ENCODE results near the gene EVI5.
"Not testable (repeated sequence)": the region's sequence is repeated elsewhere in the genome, so short reads cannot be mapped to it uniquely, and the experiment has no call there.

EVI5 gene

DNA sequence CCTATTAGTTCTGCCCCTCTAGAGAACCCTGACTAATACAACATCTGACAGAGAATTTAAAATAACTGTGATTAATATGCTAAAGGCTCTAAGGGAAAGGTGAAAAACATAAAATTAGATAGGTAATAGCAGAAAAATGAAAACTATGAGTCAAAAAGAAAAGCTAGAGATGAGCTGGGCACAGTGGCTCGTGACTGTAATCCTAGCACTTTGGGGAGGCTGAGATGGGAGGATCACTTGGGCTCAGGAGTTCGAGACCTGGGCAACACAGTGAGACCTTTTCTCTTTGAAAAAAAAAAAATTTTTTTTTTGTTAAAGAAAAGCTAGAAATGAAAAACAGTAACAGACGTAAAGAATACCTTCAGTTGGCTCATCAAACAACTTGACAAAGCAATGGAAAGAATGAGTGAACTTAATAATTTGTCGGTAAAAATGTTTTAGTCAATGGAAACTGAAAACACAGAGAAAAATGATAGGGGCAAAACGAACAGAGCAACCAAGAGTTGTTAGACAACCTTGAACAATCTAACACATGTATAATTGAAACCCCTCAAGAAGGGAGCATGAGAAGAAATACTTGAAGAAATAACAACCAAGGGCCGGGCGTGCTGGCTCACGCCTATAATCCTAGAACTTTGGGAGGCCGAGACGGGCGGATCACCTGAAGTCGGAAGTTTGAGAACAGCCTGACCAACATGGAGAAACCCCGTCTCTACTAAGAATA lies 165.3 kb downstream of the EVI5 start:
- Histone ChIP-seq H3K4me1 (ENCODE audit: control insufficient read depth in 1 of 2, insufficient read depth in 1 of 2, low read depth in 1 of 2, low read length in 1 of 2) (no peaks in the 10 kb centered on the region), H3K9me3 (no peaks in the 10 kb centered on the region), H3K27me3 (no peaks in the 10 kb centered on the region), H3K4me3 (ENCODE audit: low read depth in 1 of 2, low read length in 1 of 2) (no peak overlapping the region), H3K36me3 (peaks cover 35% of the 10 kb centered on the region), H3K27ac (no peak overlapping the region)
- TF ChIP-seq, protein P1, sequence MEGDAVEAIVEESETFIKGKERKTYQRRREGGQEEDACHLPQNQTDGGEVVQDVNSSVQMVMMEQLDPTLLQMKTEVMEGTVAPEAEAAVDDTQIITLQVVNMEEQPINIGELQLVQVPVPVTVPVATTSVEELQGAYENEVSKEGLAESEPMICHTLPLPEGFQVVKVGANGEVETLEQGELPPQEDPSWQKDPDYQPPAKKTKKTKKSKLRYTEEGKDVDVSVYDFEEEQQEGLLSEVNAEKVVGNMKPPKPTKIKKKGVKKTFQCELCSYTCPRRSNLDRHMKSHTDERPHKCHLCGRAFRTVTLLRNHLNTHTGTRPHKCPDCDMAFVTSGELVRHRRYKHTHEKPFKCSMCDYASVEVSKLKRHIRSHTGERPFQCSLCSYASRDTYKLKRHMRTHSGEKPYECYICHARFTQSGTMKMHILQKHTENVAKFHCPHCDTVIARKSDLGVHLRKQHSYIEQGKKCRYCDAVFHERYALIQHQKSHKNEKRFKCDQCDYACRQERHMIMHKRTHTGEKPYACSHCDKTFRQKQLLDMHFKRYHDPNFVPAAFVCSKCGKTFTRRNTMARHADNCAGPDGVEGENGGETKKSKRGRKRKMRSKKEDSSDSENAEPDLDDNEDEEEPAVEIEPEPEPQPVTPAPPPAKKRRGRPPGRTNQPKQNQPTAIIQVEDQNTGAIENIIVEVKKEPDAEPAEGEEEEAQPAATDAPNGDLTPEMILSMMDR (IDR thresholded peaks at IDR 0.05), result no peak

DNA sequence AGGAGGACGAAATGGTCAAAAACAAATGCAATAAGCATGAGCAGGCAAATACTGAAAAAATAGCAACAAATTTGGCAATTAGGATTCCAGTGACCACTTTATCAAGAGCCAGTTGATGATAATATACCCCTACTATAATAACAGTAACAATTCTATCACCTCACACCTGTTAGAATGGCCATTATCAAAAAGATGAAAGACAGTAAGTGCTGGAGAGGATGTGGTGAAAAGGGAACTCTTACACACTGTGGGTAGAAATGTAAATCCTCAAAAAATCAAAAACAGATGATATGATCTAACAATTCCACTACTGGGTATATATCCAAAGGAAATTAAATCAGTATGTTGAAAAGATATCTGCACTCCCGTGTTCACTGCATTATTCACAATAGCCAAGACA lies 183.9 kb downstream of the EVI5 start:
- Histone ChIP-seq H3K4me3 (ENCODE audit: low read depth in 1 of 2, low read length in 1 of 2) (no peak overlapping the region), H3K27me3 (no peaks in the 10 kb centered on the region), H3K27ac (no peak overlapping the region), H3K36me3 (peaks cover 12% of the 10 kb centered on the region), H3K9me3 (no peaks in the 10 kb centered on the region), H3K4me1 (ENCODE audit: control insufficient read depth in 1 of 2, insufficient read depth in 1 of 2, low read depth in 1 of 2, low read length in 1 of 2) (peaks cover 0 to 7% of the 10 kb centered on the region in 2 experiments)
- TF ChIP-seq, protein P1 (IDR thresholded peaks at IDR 0.05), result no peak

GRCh38 chr1:92599184-92599583 lies 185.7 kb downstream of the EVI5 start:
- Histone ChIP-seq H3K4me3 (ENCODE audit: low read depth in 1 of 2, low read length in 1 of 2) (no peak overlapping the region), H3K27ac (no peak overlapping the region), H3K36me3 (peaks cover 6% of the 10 kb centered on the region), H3K27me3 (no peaks in the 10 kb centered on the region), H3K4me1 (ENCODE audit: control insufficient read depth in 1 of 2, insufficient read depth in 1 of 2, low read depth in 1 of 2, low read length in 1 of 2) (peaks cover 0 to 7% of the 10 kb centered on the region in 2 experiments), H3K9me3 (no peaks in the 10 kb centered on the region)
- TF ChIP-seq, protein P1 (IDR thresholded peaks at IDR 0.05), result no peak

DNA sequence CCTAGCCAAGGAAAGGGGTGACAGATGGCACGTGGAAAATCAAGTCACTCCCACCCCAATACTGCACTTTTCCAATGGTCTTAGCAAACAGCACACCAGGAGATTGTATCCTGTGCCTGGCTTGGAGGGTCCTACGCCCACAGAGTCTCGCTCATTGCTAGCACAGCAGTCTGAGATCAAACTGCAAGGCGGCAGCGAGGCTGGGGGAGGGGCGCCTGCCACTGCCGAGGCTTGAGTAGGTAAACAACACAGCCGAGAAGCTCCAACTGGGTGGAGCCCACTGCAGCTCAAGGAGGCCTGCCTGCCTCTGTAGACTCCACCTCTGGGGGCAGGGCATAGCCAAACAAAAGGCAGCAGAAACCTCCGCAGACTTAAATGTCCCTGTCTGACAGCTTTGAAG lies 195.5 kb downstream of the EVI5 start:
- H3K27ac ChIP-seq; H3K4me3 ChIP-seq (ENCODE audit: low read depth in 1 of 2, low read length in 1 of 2); H3K27me3 ChIP-seq; H3K36me3 ChIP-seq; H3K9me3 ChIP-seq: not testable (repeated sequence)
- peaks cover 19% of the 10 kb centered on the region in 2 experiments for H3K4me1 ChIP-seq (ENCODE audit: control insufficient read depth in 1 of 2, insufficient read depth in 1 of 2, low read depth in 1 of 2, low read length in 1 of 2)

- Histone ChIP-seq H3K9me3 (no peaks in the 10 kb centered on the region), H3K4me3 (ENCODE audit: low read depth in 1 of 2, low read length in 1 of 2) (no peak overlapping the region), H3K27me3 (no peaks in the 10 kb centered on the region), H3K27ac (no peak overlapping the region), H3K4me1 (ENCODE audit: control insufficient read depth in 1 of 2, insufficient read depth in 1 of 2, low read depth in 1 of 2, low read length in 1 of 2) (peaks cover 39% of the 10 kb centered on the region in 2 experiments), H3K36me3 (no peaks in the 10 kb centered on the region)
- TF ChIP-seq, protein P1 (IDR thresholded peaks at IDR 0.05), result no peak
Observed at GRCh38 chr1:92587445-92587844, 197.5 kb downstream of the EVI5 start.

DNA sequence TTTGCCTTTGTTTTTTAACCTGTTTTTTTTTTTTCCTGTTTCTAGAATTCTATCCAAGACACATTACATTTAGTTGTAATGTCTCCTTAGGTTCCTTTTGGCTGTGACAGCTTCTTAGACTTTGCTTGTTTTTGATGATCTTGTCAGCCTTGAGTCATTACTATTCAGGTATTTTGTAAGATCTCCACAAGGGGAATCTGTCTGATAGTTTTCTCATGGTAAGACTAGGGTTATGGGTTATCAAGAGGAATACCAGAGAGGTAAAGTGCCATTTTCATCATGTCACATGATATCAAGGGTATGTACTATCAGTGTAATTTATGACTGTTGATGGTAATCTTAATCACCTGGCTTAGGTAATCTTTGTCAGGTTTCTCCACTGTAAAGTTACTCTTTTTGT lies 199.1 kb downstream of the EVI5 start:
- Histone ChIP-seq H3K4me1 (ENCODE audit: control insufficient read depth in 1 of 2, insufficient read depth in 1 of 2, low read depth in 1 of 2, low read length in 1 of 2) (peaks cover 55% of the 10 kb centered on the region in 2 experiments), H3K9me3 (no peaks in the 10 kb centered on the region), H3K27ac (peak overlapping the region; percentile 47), H3K36me3 (no peaks in the 10 kb centered on the region), H3K4me3 (ENCODE audit: low read depth in 1 of 2, low read length in 1 of 2) (no peak overlapping the region), H3K27me3 (no peaks in the 10 kb centered on the region)
- TF ChIP-seq, protein P1 (IDR thresholded peaks at IDR 0.05), result no peak

DNA sequence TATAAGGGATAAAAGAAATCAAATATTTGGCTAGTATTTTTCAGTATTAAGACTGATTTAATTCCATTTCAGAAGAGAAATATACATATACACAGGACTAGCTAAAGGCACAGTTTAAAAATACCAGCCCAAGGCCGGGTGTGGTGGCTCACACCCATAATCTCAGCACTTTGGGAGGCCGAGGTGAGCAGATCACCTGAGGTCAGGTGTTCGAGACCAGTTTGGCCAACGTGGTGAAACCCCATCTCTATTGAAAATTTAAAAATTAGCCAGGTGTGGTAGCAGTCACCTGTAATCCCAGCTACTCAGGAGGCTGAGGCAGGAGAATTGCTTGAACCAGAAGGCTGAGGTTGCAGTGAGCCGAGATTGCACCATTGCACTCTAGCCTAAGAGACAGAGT lies 200.1 kb downstream of the EVI5 start:
- not testable (repeated sequence) for H3K9me3 ChIP-seq; H3K27me3 ChIP-seq; H3K4me3 ChIP-seq (ENCODE audit: low read depth in 1 of 2, low read length in 1 of 2); H3K36me3 ChIP-seq
- Histone ChIP-seq H3K4me1 (ENCODE audit: control insufficient read depth in 1 of 2, insufficient read depth in 1 of 2, low read depth in 1 of 2, low read length in 1 of 2) (peaks cover 65% of the 10 kb centered on the region in 2 experiments), H3K27ac (peak overlapping the region; percentile 78)

All from neutrophil (primary cell).